GM12891 (cell line): ENCODE results near the gene MEIKIN.

Experiments used
- POLR2AphosphoS5 ChIP-seq: IDR thresholded peaks from 2 replicates; pipeline ENCODE4 v1.6.1; 2011; ENCODE audit warnings: low read depth, low read length, control low read depth
- TAF1 ChIP-seq: IDR thresholded peaks from 2 replicates; pipeline ENCODE4 v1.6.1; 2011; ENCODE audit warnings: low read depth, low read length, control low read depth

DNA sequence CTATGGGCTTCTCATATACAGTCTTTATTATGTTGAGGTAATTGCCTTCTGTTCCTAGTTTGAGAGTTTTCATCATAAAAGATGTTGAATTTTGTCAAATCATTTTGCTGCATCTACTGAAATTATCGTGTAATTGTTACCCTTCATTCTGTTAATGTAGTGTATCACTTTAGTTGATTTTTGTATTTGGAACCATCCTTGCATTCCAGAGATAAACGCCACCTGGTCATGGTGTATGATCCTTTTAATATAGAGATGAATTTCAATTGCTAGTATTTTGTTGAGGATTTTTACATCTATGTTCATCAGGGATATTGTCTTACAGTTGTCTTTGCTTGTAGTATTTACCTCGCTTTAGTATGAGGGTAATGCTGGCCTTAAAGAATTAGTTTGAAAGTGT, 19.3 kb downstream of the MEIKIN start:
- TF ChIP-seq TAF1 (no peak), POLR2AphosphoS5 (no peak)
